Measurements from ENCODE around the gene ATG4C.
"Not testable (repeated sequence)": the region's sequence is repeated elsewhere in the genome, so short reads cannot be mapped to it uniquely, and the experiment has no call there.

Gene ATG4C

GRCh38 chr1:62753031-62753965 lies 30.6 kb upstream of the ATG4C start:
- no peak overlapping the region for H3K4me3 ChIP-seq (replicated peaks; ENCODE audit: low read depth, low read length)
- no peak for DNase-seq (ENCODE audit: extremely low read depth, low read depth)
- TF ChIP-seq CTCF (IDR thresholded peaks at IDR 0.05; ENCODE audit: low read depth, low read length, missing control alignments), result no peak

- DNase-seq (ENCODE audit: extremely low read depth, low read depth); H3K4me3 ChIP-seq (replicated peaks; ENCODE audit: low read depth, low read length): not testable (repeated sequence)
These were observed 29.0 kb upstream of the ATG4C start for GRCh38 chr1:62754938-62755337.

GRCh38 chr1:62756255-62756884 lies 27.6 kb upstream of the ATG4C start:
- DNase-seq (ENCODE audit: extremely low read depth, low read depth); H3K4me3 ChIP-seq (replicated peaks; ENCODE audit: low read depth, low read length): not testable (repeated sequence)

GRCh38 chr1:62759232-62759875 lies 24.6 kb upstream of the ATG4C start:
- H3K4me3 ChIP-seq (replicated peaks; ENCODE audit: low read depth, low read length); DNase-seq (ENCODE audit: extremely low read depth, low read depth): not testable (repeated sequence)

- not testable (repeated sequence) for DNase-seq (ENCODE audit: extremely low read depth, low read depth)
These were observed 23.7 kb upstream of the ATG4C start for GRCh38 chr1:62760021-62760782.

GRCh38 chr1:62761223-62761870 lies 22.6 kb upstream of the ATG4C start:
- not testable (repeated sequence) for H3K4me3 ChIP-seq (replicated peaks; ENCODE audit: low read depth, low read length); DNase-seq (ENCODE audit: extremely low read depth, low read depth)

More at GRCh38 chr1:62760021-62760782, 23.7 kb upstream of the ATG4C start:
- H3K4me3 ChIP-seq (replicated peaks; ENCODE audit: low read depth, low read length), result not testable (repeated sequence)

- H3K4me3 ChIP-seq (replicated peaks; ENCODE audit: low read depth, low read length); DNase-seq (ENCODE audit: extremely low read depth, low read depth): not testable (repeated sequence)
These were observed 21.9 kb upstream of the ATG4C start for GRCh38 chr1:62762027-62762426.

GRCh38 chr1:62765981-62766380 lies 18.0 kb upstream of the ATG4C start:
- no peak for DNase-seq (ENCODE audit: extremely low read depth, low read depth)
- H3K4me3 ChIP-seq (replicated peaks; ENCODE audit: low read depth, low read length), result no peak overlapping the region
- TF ChIP-seq CTCF (IDR thresholded peaks at IDR 0.05; ENCODE audit: low read depth, low read length, missing control alignments), result no peak

- not testable (repeated sequence) for H3K4me3 ChIP-seq (replicated peaks; ENCODE audit: low read depth, low read length); DNase-seq (ENCODE audit: extremely low read depth, low read depth)
These were observed 15.4 kb upstream of the ATG4C start for GRCh38 chr1:62768551-62768950.
